Astrocyte of the cerebellum (primary cell): ENCODE data around the gene C16orf96.
A peak's percentile ranks its signal among the peaks of the same experiment; 100 is the strongest.

ENCODE experiments used
- DNase-seq: peaks from one replicate; pipeline ENCODE4 v3.0.0-alpha.2; 2011; ENCODE audit warnings: low read depth
- H3K4me3 ChIP-seq: 2 replicates; pipeline ENCODE4 v1.5.1; 2011; ENCODE audit warnings: mild to moderate bottlenecking, low read depth, low read length, moderate library complexity
- CTCF ChIP-seq: IDR thresholded peaks from 2 replicates; pipeline ENCODE4 v1.5.1; 2012; ENCODE audit warnings: low read length, low read depth, moderate library complexity, mild to moderate bottlenecking; ENCODE audit errors: missing control alignments
- in situ Hi-C: cut with HindIII; loops from 2 replicates; pipeline ENCODE4 v1.10.0; 2017; ENCODE audit warnings: low sequenced_read_pairs

The C16orf96 gene

DNA sequence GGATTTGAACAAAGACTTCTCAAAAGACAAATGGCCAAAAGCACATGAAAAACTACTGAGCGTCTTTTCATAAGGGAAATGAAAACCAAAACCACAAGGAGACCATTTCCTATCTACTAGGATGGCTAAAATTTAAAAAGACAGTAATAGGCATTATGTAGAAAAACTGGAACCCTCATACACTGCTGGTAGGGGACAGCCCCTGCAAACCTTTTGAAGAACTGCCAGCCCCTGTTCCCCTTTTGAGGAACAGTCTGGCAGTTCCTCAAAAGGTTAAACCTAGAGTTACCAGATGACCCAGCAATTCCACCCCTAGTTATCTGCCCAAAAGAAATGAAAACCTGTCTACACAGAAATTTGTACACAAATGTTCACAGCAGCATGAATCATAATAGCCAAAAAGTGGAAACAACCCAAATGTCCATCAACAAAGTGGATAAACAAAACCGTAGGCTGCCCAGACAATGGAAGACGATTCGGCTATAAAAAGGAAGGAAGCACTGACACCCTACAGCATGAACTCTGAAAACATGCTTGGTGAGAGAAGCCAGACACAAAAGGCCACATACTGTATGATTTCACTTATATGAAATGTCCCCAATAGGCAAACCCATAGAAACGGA is 40.4 kb upstream of the C16orf96 start:
- TF ChIP-seq CTCF: no peak
- DNase-seq: no peak
- no peak overlapping the region for H3K4me3 ChIP-seq
- in situ Hi-C loops: loop anchor here (25.0 kb wide), 1 partner anchor 122 kb away; no protein-coding TSS in a partner anchor

DNA sequence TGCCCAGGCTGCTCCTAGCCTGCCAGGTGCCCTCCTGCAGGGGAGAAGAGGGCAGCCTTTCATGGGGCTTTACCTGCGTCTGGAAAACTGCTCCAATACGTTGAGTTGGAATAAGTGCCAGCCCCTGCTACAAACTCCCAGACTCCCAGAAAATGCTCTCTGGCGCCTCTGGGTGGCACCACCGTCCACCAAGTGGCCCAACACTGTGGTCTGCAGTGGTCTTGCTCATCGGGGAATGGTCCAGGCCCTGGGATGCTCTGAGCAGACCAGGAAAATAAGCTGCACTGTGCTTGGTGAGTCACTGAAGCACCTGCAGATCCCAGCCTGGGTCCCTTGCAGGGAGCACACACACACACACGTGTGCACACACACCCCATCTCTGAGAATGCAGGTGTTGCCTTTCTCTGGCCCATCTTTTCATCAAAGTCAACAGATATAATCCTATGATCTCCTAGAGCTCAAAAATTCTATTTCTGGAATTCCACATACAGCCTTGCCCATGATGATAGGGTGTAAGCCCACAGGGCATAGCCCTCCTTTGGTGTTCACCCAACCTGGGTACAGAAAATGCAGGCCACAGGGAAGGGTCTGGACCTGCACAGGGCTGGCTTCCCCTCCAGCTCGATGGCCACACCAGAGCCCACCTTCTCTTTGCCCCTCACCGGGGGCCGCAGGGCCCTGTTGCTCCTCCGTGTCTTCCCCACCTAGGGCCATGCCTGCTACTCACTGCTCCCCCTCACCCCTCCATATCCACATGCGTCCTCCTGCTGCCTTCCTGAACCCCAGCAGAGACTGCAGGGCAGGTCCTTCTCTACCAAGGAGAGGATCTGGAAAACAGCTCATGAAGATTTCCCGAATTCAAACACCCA is 38.1 kb upstream of the C16orf96 start:
- TF ChIP-seq CTCF: peak; percentile 71
- in situ Hi-C loops: loop anchor here (25.0 kb wide), 1 partner anchor 119 kb away; no protein-coding TSS in a partner anchor
- H3K4me3 ChIP-seq: no peak overlapping the region
- no peak for DNase-seq

GRCh38 chr16:4519274-4520058 is 36.7 kb upstream of the C16orf96 start:
- H3K4me3 ChIP-seq: no peak overlapping the region
- TF ChIP-seq CTCF: no peak
- DNase-seq: no peak
- in situ Hi-C loops: loop anchor here (25.0 kb wide), 1 partner anchor 118 kb away; no protein-coding TSS in a partner anchor

- no peak for DNase-seq
- no peak for TF ChIP-seq CTCF
- H3K4me3 ChIP-seq: no peak overlapping the region
- in situ Hi-C loops: loop anchor here (25.0 kb wide), 1 partner anchor 116 kb away; no protein-coding TSS in a partner anchor
Measured at GRCh38 chr16:4520913-4521312, 35.2 kb upstream of the C16orf96 start.

- no peak for TF ChIP-seq CTCF
- DNase-seq: no peak
- in situ Hi-C loops: loop anchor here (25.0 kb wide), 1 partner anchor 115 kb away; no protein-coding TSS in a partner anchor
- no peak overlapping the region for H3K4me3 ChIP-seq
Measured at GRCh38 chr16:4522051-4522581, 34.0 kb upstream of the C16orf96 start.

- DNase-seq: no peak
- TF ChIP-seq CTCF: no peak
- in situ Hi-C loops: loop anchor here (25.0 kb wide), 1 partner anchor 114 kb away; no protein-coding TSS in a partner anchor
- no peak overlapping the region for H3K4me3 ChIP-seq
Measured at GRCh38 chr16:4523686-4524085, 32.5 kb upstream of the C16orf96 start.
